GM18858 (cell line): ENCODE data around the gene ETNK2.

Experiments used
- ATAC-seq: cut with Tn5 transposase; IDR thresholded peaks from one replicate; pipeline ENCODE4 v1.9.1; 2021; ENCODE audit not compliant: unreplicated experiment

ETNK2 gene, protein sequence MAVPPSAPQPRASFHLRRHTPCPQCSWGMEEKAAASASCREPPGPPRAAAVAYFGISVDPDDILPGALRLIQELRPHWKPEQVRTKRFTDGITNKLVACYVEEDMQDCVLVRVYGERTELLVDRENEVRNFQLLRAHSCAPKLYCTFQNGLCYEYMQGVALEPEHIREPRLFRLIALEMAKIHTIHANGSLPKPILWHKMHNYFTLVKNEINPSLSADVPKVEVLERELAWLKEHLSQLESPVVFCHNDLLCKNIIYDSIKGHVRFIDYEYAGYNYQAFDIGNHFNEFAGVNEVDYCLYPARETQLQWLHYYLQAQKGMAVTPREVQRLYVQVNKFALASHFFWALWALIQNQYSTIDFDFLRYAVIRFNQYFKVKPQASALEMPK

DNA sequence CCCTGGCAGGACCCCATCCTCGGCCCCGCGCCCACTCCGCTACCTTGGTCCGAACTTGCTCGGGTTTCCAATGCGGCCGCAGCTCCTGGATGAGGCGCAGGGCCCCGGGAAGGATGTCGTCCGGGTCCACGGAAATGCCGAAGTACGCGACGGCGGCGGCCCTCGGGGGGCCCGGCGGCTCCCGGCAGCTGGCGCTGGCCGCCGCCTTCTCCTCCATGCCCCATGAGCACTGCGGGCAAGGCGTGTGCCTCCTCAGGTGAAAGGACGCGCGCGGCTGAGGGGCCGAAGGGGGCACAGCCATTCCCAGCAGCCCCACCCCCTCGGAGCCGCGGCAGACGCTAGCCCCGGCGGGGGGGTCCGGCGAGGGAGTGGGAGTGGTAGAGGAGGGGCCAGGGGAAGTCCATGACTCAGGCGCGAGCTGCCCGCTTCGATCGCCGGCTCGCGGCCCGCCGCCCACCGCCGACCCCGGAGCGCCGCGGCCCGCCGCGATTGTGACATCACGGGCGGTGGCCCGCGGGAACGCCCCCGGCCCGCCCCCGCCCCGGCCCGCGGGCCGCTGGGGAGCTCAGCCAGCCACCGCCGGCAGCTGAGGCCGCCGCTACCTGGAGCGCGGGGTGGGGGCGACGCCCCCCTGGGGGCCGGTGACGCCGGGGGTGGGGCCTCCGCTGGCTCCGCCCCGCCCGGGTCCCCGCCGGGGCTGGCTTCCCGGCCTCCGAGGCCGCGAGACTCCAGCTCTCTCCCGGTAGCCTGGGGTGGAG, at the start of gene ETNK2:
Gene ETNK2, minus strand, starts transcription at position 493 of the 758 bp plus-strand sequence. Its CDS starts 192 bp downstream, at position 301.
- no peak for ATAC-seq

- ATAC-seq: no peak
These were observed 49.6 kb upstream of the ETNK2 start for GRCh38 chr1:204201348-204202040.

DNA sequence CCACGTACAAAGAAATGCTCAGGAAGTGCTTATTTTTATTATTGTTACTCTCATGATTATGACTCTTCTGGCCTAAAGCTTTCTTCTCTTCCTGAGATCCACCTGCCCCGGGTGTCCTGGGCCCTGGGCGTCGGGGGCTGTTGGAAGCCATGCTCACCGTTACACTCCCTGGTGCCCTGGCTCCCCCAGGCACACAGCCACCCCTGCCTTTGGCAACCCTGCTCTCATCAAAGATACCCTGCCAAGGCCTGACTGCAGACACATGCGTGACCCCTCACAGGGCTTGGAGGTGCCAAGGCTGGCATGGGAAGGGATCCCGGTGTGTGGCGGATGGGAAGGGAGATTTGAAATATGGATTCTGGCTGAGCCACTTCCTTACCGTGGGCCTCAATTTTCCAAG, 47.7 kb upstream of the ETNK2 start:
- ATAC-seq: no peak

GRCh38 chr1:204198348-204199340, 46.8 kb upstream of the ETNK2 start:
- ATAC-seq: no peak

DNA sequence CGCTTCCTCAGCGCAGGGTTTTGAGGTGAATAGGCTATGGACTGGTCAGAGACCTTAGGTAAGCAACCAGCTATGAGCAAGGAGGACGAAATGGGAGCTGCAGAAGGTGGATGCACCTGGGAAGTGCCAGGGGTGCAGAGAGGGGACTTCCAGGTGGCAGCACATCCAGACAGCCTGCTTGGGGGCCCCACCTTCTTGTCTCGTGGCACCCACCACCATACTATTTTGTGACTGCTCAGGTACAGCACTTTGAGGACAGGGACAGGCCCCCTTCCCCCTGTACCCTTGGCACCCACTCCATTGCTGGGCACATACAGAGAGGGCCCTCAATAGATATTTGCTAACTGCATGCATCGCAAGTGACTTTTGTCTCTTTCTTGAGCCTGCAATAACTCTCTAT, 45.2 kb upstream of the ETNK2 start:
- no peak for ATAC-seq

DNA sequence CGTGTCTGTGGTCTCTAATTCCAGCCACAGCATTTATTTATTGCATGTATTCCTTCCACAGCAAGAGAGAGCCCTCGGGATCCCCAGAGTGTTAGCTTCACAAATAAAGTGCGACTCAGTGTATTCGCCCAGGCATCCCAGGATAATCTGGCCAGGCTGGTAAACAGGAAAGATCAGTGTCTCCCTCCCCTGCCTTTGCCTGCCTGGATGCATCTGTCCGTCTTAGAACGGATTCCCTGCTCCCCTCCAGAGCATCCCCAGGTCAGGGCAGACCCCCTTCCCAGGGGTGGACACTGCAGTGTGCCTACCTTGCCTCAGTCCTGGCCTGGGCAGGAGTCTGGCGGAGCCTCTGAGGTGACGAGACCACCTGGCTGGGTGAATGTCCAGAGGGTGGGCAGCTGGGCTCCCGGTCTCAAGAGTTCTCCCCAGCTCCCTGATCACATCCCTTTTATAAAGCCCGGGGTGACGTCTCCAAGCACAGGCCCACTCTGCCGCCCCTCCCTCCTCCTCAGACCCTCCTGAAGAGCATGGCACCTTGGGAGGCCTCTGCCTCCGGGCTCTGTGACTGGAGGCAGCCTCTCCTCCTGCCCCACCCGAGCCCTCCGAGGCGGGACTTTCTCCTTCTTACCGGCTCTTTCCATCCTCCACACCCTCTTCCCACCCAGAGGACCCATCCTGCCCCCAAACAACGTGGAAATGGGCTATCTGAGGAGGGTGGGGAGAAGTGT, 44.4 kb upstream of the ETNK2 start, which contains the start of gene KISS1:
Gene KISS1, minus strand, starts transcription at position 424 of the 728 bp plus-strand sequence. CDS start 3,615 bp downstream, outside the sequence.
- no peak for ATAC-seq

DNA sequence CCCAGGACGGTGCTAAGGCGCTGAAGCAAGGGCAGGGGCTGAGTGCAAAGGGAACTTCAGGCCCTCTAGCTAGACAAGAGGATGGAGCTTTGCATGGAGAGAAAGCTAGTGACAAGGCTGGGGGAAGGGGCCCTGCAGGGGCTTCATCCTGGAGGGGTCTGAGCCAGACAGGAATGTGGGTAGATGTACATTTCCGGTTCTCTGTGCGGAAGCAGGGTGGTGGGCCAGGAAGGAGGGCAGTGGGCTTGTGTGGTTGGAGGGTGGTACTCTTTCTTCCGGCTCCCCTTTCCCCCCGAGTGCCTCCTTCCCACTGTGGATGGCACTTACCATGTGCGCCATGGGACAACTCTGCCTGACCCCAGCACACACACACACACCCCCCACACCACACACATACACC, 42.9 kb upstream of the ETNK2 start:
- ATAC-seq: no peak

DNA sequence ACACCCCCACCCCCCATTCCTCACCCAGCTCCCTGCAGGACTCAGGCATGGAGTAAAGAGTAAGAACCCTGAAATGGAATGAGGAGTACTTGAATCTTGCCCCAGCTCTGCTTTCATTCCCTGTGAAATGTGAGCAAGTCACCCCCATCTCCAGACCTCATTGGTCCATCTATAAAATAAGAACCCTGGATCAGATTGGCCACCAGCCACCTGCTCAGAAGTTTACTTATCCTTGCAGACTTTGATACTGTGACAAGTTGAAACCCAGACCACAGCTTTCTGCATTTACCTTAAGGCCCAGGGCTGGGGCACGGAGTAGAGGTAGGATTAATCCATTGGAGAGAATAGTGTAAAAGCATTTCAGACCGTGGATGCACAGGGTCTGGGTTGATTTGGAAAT, 42.2 kb upstream of the ETNK2 start:
- ATAC-seq: no peak

DNA sequence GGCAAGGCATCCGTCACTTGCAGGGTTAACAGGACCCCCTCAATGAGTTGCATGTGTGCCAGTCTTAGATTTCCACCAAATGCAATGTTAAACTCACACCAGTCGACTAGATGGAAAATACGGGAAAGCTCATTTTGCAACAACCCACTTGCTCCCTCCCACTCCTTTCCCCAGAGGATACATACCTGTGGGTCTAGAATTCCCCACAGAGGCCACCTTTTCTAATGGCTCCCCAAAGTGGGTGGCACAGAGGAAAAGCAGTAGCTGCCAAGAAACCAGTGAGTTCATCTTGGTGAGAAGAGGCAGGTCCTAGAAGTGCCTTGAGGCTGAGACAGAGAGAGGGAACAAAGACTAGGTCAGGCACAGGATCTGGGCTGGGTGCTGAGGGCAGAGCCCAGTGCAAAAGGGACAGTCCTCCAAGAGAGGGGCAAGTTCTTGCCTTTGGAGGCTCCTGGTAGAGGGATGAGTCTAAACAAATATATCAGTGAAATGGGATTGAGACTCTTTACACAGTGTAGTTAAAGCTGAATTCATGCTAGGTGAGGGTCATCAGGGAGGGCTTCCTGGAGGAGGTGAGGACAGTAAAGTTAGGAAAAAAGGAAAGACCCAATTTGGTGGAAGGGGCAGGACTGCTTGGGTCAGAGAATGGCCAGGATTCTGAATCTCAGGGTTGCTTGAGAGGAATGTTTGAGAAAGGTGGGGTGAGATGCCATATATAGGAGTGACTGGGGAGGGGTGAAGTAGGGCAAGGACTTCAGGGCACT, 40.9 kb upstream of the ETNK2 start:
- ATAC-seq: no peak

GRCh38 chr1:204192046-204192445, 40.2 kb upstream of the ETNK2 start:
- no peak for ATAC-seq

GRCh38 chr1:204191456-204191855, 39.6 kb upstream of the ETNK2 start:
- ATAC-seq: no peak

- no peak for ATAC-seq
These were observed 38.7 kb upstream of the ETNK2 start for GRCh38 chr1:204190212-204191211.

- ATAC-seq: no peak
These were observed 37.3 kb upstream of the ETNK2 start for GRCh38 chr1:204188959-204189639.

DNA sequence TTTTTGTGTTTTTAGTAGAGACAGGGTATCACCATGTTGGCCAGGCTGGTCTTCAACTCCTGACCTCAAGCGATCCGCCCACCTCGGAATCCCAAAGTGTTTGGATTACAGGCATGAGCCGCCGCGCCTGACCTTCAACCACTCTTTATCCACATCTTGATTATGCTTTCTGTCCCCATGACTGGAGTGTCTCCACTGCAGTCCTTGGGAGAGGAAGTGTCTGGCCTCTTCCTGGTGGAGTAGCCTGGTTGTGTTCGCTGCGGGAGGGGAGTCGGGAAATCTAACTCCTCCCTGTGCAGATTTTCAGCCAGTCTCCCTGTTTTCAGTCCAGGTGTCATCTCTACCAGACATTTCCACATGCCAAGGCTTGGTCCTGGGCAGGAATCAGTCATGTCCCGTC, 34.8 kb upstream of the ETNK2 start:
- no peak for ATAC-seq

GRCh38 chr1:204181116-204181515, 29.3 kb upstream of the ETNK2 start:
- no peak for ATAC-seq

- ATAC-seq: no peak
These were observed 28.3 kb upstream of the ETNK2 start for GRCh38 chr1:204180133-204180532.
